ENCODE results near the gene VIT. TPM values are rescaled to one million over a fixed set of nuclear protein-coding genes. Genes with fewer than 3 reads are reported as not detected.

The VIT gene
- total RNA-seq, 4 donors from 2014 or later = 1.4 to 3.6 (median 2.5) TPM; not detected in 1

GRCh38 chr2:36717603-36718266, 21.2 kb downstream of the VIT start:
- no peak for DNase-seq
- no peak for TF ChIP-seq CTCF (IDR thresholded peaks at IDR 0.05)
- no peak for TF ChIP-seq EP300 (IDR thresholded peaks at IDR 0.05; ENCODE audit: low read depth)
- no peak for TF ChIP-seq POLR2AphosphoS5 (IDR thresholded peaks at IDR 0.05)
- TF ChIP-seq POLR2A (IDR thresholded peaks at IDR 0.05) = no peak
- Histone ChIP-seq H3K4me3 (no peak overlapping the region), H3K36me3 (no peaks in the 10 kb centered on the region), H3K27me3 (no peaks in the 10 kb centered on the region), H3K27ac (no peak overlapping the region), H3K4me1 (no peaks in the 10 kb centered on the region), H3K9me3 (no peaks in the 10 kb centered on the region)
- in situ Hi-C loops (cut with MboI; ENCODE audit: low pct_ligation_motif_present in 1 of 4, low pct_unique_long_range_greater_than_20kb in 1 of 4, low sequenced_read_pairs in 3 of 4) = no loop called here
- intact Hi-C loops (cut with DNase I; ENCODE audit: low total_unique reads) = no loop called here
- WGBS, 2 donors (ENCODE audit: low coverage in 1 of 2) = 81 to 90% methylated on average over 2 to 3 of the region's 3 CpGs

GRCh38 chr2:36727550-36727949, 31.0 kb downstream of the VIT start:
- Histone ChIP-seq H3K4me3 (no peak overlapping the region), H3K9me3 (no peaks in the 10 kb centered on the region), H3K27me3 (no peaks in the 10 kb centered on the region), H3K4me1 (peaks cover 0 to 3% (median 0%) of the 10 kb centered on the region in 4 donors), H3K36me3 (no peaks in the 10 kb centered on the region), H3K27ac (no peak overlapping the region)
- in situ Hi-C loops (cut with MboI; ENCODE audit: low pct_ligation_motif_present in 1 of 4, low pct_unique_long_range_greater_than_20kb in 1 of 4, low sequenced_read_pairs in 3 of 4) = no loop called here
- no peak for DNase-seq
- WGBS, 2 donors (ENCODE audit: low coverage in 1 of 2) = 71 to 93% methylated on average over 3 of the region's 3 CpGs
- TF ChIP-seq POLR2A (IDR thresholded peaks at IDR 0.05) (no peak), CTCF (IDR thresholded peaks at IDR 0.05) (no peak), EP300 (IDR thresholded peaks at IDR 0.05; ENCODE audit: low read depth) (no peak), POLR2AphosphoS5 (IDR thresholded peaks at IDR 0.05) (no peak)
- intact Hi-C loops (cut with DNase I; ENCODE audit: low total_unique reads) = no loop called here

GRCh38 chr2:36729067-36729466, 32.6 kb downstream of the VIT start:
- no peak for TF ChIP-seq POLR2A (IDR thresholded peaks at IDR 0.05)

GRCh38 chr2:36731941-36732672, 35.6 kb downstream of the VIT start:
- no peak for DNase-seq

More at GRCh38 chr2:36729067-36729466, 32.6 kb downstream of the VIT start:
- H3K27me3 ChIP-seq = no peaks in the 10 kb centered on the region
- H3K4me3 ChIP-seq = no peak overlapping the region
- no peaks in the 10 kb centered on the region for H3K36me3 ChIP-seq
- no peaks in the 10 kb centered on the region for H3K9me3 ChIP-seq
- peaks cover 0 to 3% (median 0%) of the 10 kb centered on the region in 4 donors for H3K4me1 ChIP-seq
- in situ Hi-C loops (cut with MboI; ENCODE audit: low pct_ligation_motif_present in 1 of 4, low pct_unique_long_range_greater_than_20kb in 1 of 4, low sequenced_read_pairs in 3 of 4) (no loop called here), intact Hi-C loops (cut with DNase I; ENCODE audit: low total_unique reads) (no loop called here)
- no peak for DNase-seq
- H3K27ac ChIP-seq = no peak overlapping the region
- WGBS, 2 donors (ENCODE audit: low coverage in 1 of 2) = 63 to 68% methylated on average over 3 to 4 of the region's 4 CpGs

More at GRCh38 chr2:36731941-36732672, 35.6 kb downstream of the VIT start:
- H3K9me3 ChIP-seq = no peaks in the 10 kb centered on the region
- intact Hi-C loops (cut with DNase I; ENCODE audit: low total_unique reads) (no loop called here), in situ Hi-C loops (cut with MboI; ENCODE audit: low pct_ligation_motif_present in 1 of 4, low pct_unique_long_range_greater_than_20kb in 1 of 4, low sequenced_read_pairs in 3 of 4) (no loop called here)
- H3K4me1 ChIP-seq = peaks cover 0 to 3% (median 0%) of the 10 kb centered on the region in 4 donors
- H3K36me3 ChIP-seq = no peaks in the 10 kb centered on the region
- TF ChIP-seq POLR2A (IDR thresholded peaks at IDR 0.05) = no peak
- no peak for TF ChIP-seq EP300 (IDR thresholded peaks at IDR 0.05; ENCODE audit: low read depth)
- TF ChIP-seq CTCF (IDR thresholded peaks at IDR 0.05) = no peak
- TF ChIP-seq POLR2AphosphoS5 (IDR thresholded peaks at IDR 0.05) = no peak
- WGBS, 2 donors (ENCODE audit: low coverage in 1 of 2) = 49 to 52% methylated on average over 5 of the region's 5 CpGs
- H3K4me3 ChIP-seq = no peak overlapping the region
- H3K27me3 ChIP-seq = no peaks in the 10 kb centered on the region
- no peak overlapping the region for H3K27ac ChIP-seq
